Stimulated activated memory B cell treated with anti-CD40 and anti-IgM and Interleukin-4, amounts not matched to agents 10 μg/mL and 1 μg/mL and 100 μg/mL, for 72 hours (primary cell): ENCODE measurements around the gene KRTAP20-3.

Experiments used
- ATAC-seq: fragments of 150-1000 bp; cut with Tn5 transposase; 2 replicates; pipeline ENCODE4 v1.10.0; 2021
- H3K27ac Mint-ChIP-seq: one replicate; pipeline ENCODE4 v1.8.0; 2022; ENCODE audit warnings: mild to moderate bottlenecking, mixed read lengths
- H3K27me3 Mint-ChIP-seq: one replicate; pipeline ENCODE4 v1.8.0; 2022; ENCODE audit warnings: mixed read lengths
- H3K36me3 Mint-ChIP-seq: one replicate; pipeline ENCODE4 v1.8.0; 2022; ENCODE audit warnings: mixed read lengths
- H3K4me1 Mint-ChIP-seq: one replicate; pipeline ENCODE4 v1.8.0; 2022; ENCODE audit warnings: mixed read lengths
- H3K4me3 Mint-ChIP-seq: one replicate; pipeline ENCODE4 v1.8.0; 2022; ENCODE audit warnings: mild to moderate bottlenecking, moderate library complexity, mixed read lengths
- H3K9me3 Mint-ChIP-seq: one replicate; pipeline ENCODE4 v1.8.0; 2022; ENCODE audit warnings: mixed read lengths

The KRTAP20-3 gene

GRCh38 chr21:30646904-30647414 lies 4.3 kb downstream of the KRTAP20-3 start:
- no peaks in the 10 kb centered on the region for H3K36me3 Mint-ChIP-seq
- H3K4me1 Mint-ChIP-seq = no peaks in the 10 kb centered on the region
- no peak for ATAC-seq
- no peaks in the 10 kb centered on the region for H3K27me3 Mint-ChIP-seq
- H3K4me3 Mint-ChIP-seq = no peak overlapping the region
- H3K9me3 Mint-ChIP-seq = peaks cover 12% of the 10 kb centered on the region
- no peak overlapping the region for H3K27ac Mint-ChIP-seq

GRCh38 chr21:30652891-30653290 lies 10.2 kb downstream of the KRTAP20-3 start:
- H3K4me1 Mint-ChIP-seq = no peaks in the 10 kb centered on the region
- H3K4me3 Mint-ChIP-seq = no peak overlapping the region
- no peak overlapping the region for H3K27ac Mint-ChIP-seq
- peaks cover 5% of the 10 kb centered on the region for H3K9me3 Mint-ChIP-seq
- no peaks in the 10 kb centered on the region for H3K36me3 Mint-ChIP-seq
- no peak for ATAC-seq
- H3K27me3 Mint-ChIP-seq = no peaks in the 10 kb centered on the region

GRCh38 chr21:30668776-30669175 lies 26.1 kb downstream of the KRTAP20-3 start:
- Mint-ChIP-seq H3K9me3 (peaks cover 7% of the 10 kb centered on the region), H3K36me3 (no peaks in the 10 kb centered on the region), H3K4me1 (no peaks in the 10 kb centered on the region), H3K4me3 (no peak overlapping the region), H3K27ac (no peak overlapping the region), H3K27me3 (no peaks in the 10 kb centered on the region)
- no peak for ATAC-seq

GRCh38 chr21:30672985-30673650 lies 30.5 kb downstream of the KRTAP20-3 start:
- no peak overlapping the region for H3K4me3 Mint-ChIP-seq
- H3K27ac Mint-ChIP-seq = no peak overlapping the region
- no peaks in the 10 kb centered on the region for H3K4me1 Mint-ChIP-seq
- ATAC-seq = no peak
- peaks cover 13% of the 10 kb centered on the region for H3K9me3 Mint-ChIP-seq
- H3K27me3 Mint-ChIP-seq = no peaks in the 10 kb centered on the region
- no peaks in the 10 kb centered on the region for H3K36me3 Mint-ChIP-seq

- H3K4me3 Mint-ChIP-seq = no peak overlapping the region
- ATAC-seq = no peak
- H3K36me3 Mint-ChIP-seq = no peaks in the 10 kb centered on the region
- H3K9me3 Mint-ChIP-seq = peaks cover 10% of the 10 kb centered on the region
- H3K27ac Mint-ChIP-seq = no peak overlapping the region
- no peaks in the 10 kb centered on the region for H3K4me1 Mint-ChIP-seq
- H3K27me3 Mint-ChIP-seq = no peaks in the 10 kb centered on the region
Observed at GRCh38 chr21:30674312-30674711, 31.6 kb downstream of the KRTAP20-3 start.

GRCh38 chr21:30676737-30677136 lies 34.1 kb downstream of the KRTAP20-3 start:
- Mint-ChIP-seq H3K4me3 (no peak overlapping the region), H3K4me1 (no peaks in the 10 kb centered on the region), H3K36me3 (no peaks in the 10 kb centered on the region), H3K9me3 (peaks cover 10% of the 10 kb centered on the region), H3K27me3 (no peaks in the 10 kb centered on the region), H3K27ac (no peak overlapping the region)
- no peak for ATAC-seq

- H3K9me3 Mint-ChIP-seq = peaks cover 9% of the 10 kb centered on the region
- H3K27me3 Mint-ChIP-seq = no peaks in the 10 kb centered on the region
- H3K4me3 Mint-ChIP-seq = no peak overlapping the region
- H3K4me1 Mint-ChIP-seq = no peaks in the 10 kb centered on the region
- H3K36me3 Mint-ChIP-seq = no peaks in the 10 kb centered on the region
- H3K27ac Mint-ChIP-seq = no peak overlapping the region
- no peak for ATAC-seq
Observed at GRCh38 chr21:30680586-30680985, 37.9 kb downstream of the KRTAP20-3 start.

GRCh38 chr21:30684506-30684905 lies 41.8 kb downstream of the KRTAP20-3 start:
- H3K36me3 Mint-ChIP-seq = no peaks in the 10 kb centered on the region

GRCh38 chr21:30689822-30690221 lies 47.2 kb downstream of the KRTAP20-3 start:
- Mint-ChIP-seq H3K27ac (no peak overlapping the region), H3K36me3 (no peaks in the 10 kb centered on the region), H3K4me1 (no peaks in the 10 kb centered on the region), H3K9me3 (peaks cover 5% of the 10 kb centered on the region), H3K27me3 (no peaks in the 10 kb centered on the region), H3K4me3 (no peak overlapping the region)
- no peak for ATAC-seq

More at GRCh38 chr21:30684506-30684905, 41.8 kb downstream of the KRTAP20-3 start:
- no peak for ATAC-seq
- H3K27me3 Mint-ChIP-seq = no peaks in the 10 kb centered on the region
- H3K4me3 Mint-ChIP-seq = no peak overlapping the region
- H3K27ac Mint-ChIP-seq = no peak overlapping the region
- peaks cover 6% of the 10 kb centered on the region for H3K9me3 Mint-ChIP-seq
- H3K4me1 Mint-ChIP-seq = no peaks in the 10 kb centered on the region
